HepG2 (cell line): ENCODE measurements around the gene VDAC1. TPM values are rescaled to one million over a fixed set of nuclear protein-coding genes. Genes with fewer than 3 reads are reported as not detected.
A peak's percentile ranks its signal among the peaks of the same experiment; 100 is the strongest.

Source experiments
- ATF5 ChIP-seq: sonication (generic); formaldehyde crosslinking; IDR thresholded peaks from 2 replicates; pipeline ENCODE4 v1.4.0; 2020; ENCODE audit warnings: mild to moderate bottlenecking, low read depth, missing genetic modification reagents
- DNMT3B ChIP-seq: conservative IDR thresholded peaks from 2 replicates; pipeline ENCODE4 v1.6.1; 2016; ENCODE audit warnings: missing biosample characterization, control low read depth
- HNRNPUL1 ChIP-seq: fragments of 200-400 bp; formaldehyde crosslinking; IDR thresholded peaks from 2 replicates; pipeline ENCODE4 v1.6.1; 2017; ENCODE audit warnings: low read depth, mild to moderate bottlenecking, low read length, moderate library complexity
- NFKB2 ChIP-seq: sonication (generic); formaldehyde crosslinking; IDR thresholded peaks from 2 replicates; pipeline ENCODE4 v1.4.0; 2020; ENCODE audit warnings: missing genetic modification reagents, borderline replicate concordance
- PAXIP1 ChIP-seq: sonication (generic); formaldehyde crosslinking; conservative IDR thresholded peaks from 2 replicates; pipeline ENCODE4 v1.4.0; 2020; ENCODE audit warnings: mild to moderate bottlenecking, missing genetic modification reagents, moderate library complexity
- PTBP1 ChIP-seq: fragments of 200-400 bp; formaldehyde crosslinking; IDR thresholded peaks from 2 replicates; pipeline ENCODE4 v1.6.1; 2018; ENCODE audit warnings: low read length, low read depth; ENCODE audit not compliant: poor library complexity, severe bottlenecking
- RFXAP ChIP-seq: sonication (generic); formaldehyde crosslinking; IDR thresholded peaks from 2 replicates; pipeline ENCODE4 v1.4.0; 2020; ENCODE audit warnings: missing genetic modification reagents, borderline replicate concordance
- SRSF9 ChIP-seq: fragments of 200-400 bp; formaldehyde crosslinking; IDR thresholded peaks from 2 replicates; pipeline ENCODE4 v1.6.1; 2018; ENCODE audit warnings: borderline replicate concordance, mild to moderate bottlenecking, low read depth, low read length; ENCODE audit not compliant: insufficient read depth, poor library complexity, severe bottlenecking
- ZBTB14 ChIP-seq: sonication (generic); formaldehyde crosslinking; IDR thresholded peaks from 2 replicates; pipeline ENCODE4 v1.4.0; 2020; ENCODE audit warnings: missing genetic modification reagents
- ZKSCAN8 ChIP-seq: IDR thresholded peaks from 2 replicates; pipeline ENCODE4 v1.6.1; 2016; ENCODE audit warnings: borderline replicate concordance, missing genetic modification reagents, missing compliant biosample characterization
- ZNF205 ChIP-seq: IDR thresholded peaks from 2 replicates; pipeline ENCODE4 v1.6.1; 2018; ENCODE audit warnings: missing biosample characterization, missing genetic modification reagents
- ZNF331 ChIP-seq: sonication (generic); formaldehyde crosslinking; IDR thresholded peaks from 2 replicates; pipeline ENCODE4 v1.4.0; 2020; ENCODE audit warnings: missing genetic modification reagents
- ZNF33B ChIP-seq: sonication (generic); formaldehyde crosslinking; IDR thresholded peaks from 2 replicates; pipeline ENCODE4 v1.5.1; 2020; ENCODE audit warnings: mild to moderate bottlenecking, missing genetic modification reagents
- ZNF567 ChIP-seq: sonication (generic); formaldehyde crosslinking; IDR thresholded peaks from 2 replicates; pipeline ENCODE4 v1.8.1; 2023; ENCODE audit warnings: mild to moderate bottlenecking, missing genetic modification reagents, borderline replicate concordance
- ZNF788 ChIP-seq: sonication (generic); formaldehyde crosslinking; IDR thresholded peaks from 2 replicates; pipeline ENCODE4 v1.5.0; 2020; ENCODE audit warnings: mild to moderate bottlenecking, missing genetic modification reagents, borderline replicate concordance
- ZNF850 ChIP-seq: sonication (generic); formaldehyde crosslinking; conservative IDR thresholded peaks from 2 replicates; pipeline ENCODE4 v1.9.0; 2021; ENCODE audit warnings: mild to moderate bottlenecking, missing genetic modification reagents
- polyA plus RNA-seq, 8 experiments: library from polyadenylated mRNA; depleted of rRNA in 3 of 8; stranded (reverse) in 7 of 8; unstranded in 1 of 8; fragments of >200 nt; fragmentation: Illumina TruSeq in 4 of 8; extraction: Trizol in 4 of 8; gene quantifications; 2 replicates each; pipeline versions ENCODE4 v1.2.1 to v1.2.3, GENCODE V29; 2011 to 2016; ENCODE audit warnings: low read depth in 4 of 8, missing spikeins in 1 of 8, mixed read lengths in 1 of 8; ENCODE audit not compliant: insufficient read depth in 1 of 8
- total RNA-seq, 5 experiments: library from RNA; depleted of rRNA; stranded (reverse); fragments of >200 nt; fragmentation: Illumina TruSeq; extraction: Trizol; gene quantifications; 2 replicates each; pipeline ENCODE4 v1.2.3, GENCODE V29; 2016; ENCODE audit warnings: low read depth in 1 of 5
- TF ChIP-seq, protein P1 (sequence below): sonication (generic); formaldehyde crosslinking; IDR thresholded peaks from 2 replicates; pipeline ENCODE4 v1.5.0; 2020; ENCODE audit warnings: mild to moderate bottlenecking, missing genetic modification reagents, moderate library complexity
- TF ChIP-seq, protein P2 (sequence below): sonication (generic); formaldehyde crosslinking; IDR thresholded peaks from 2 replicates; pipeline ENCODE4 v1.5.1; 2020; ENCODE audit warnings: mild to moderate bottlenecking, missing genetic modification reagents, moderate library complexity

VDAC1 gene
- total and polyA plus RNA-seq, 2 of the 13 experiments (the other 11 are each of a cell fraction or from before 2014, with no cell fraction given) = 112 to 380 TPM

- no peak for TF ChIP-seq ZBTB14 (CRISPR knock-in tag)
- TF ChIP-seq ATF5 (CRISPR knock-in tag) = no peak
- TF ChIP-seq DNMT3B (CRISPR knock-in tag) = no peak
- TF ChIP-seq NFKB2 (CRISPR knock-in tag) = no peak
- TF ChIP-seq PAXIP1 = peak; percentile 76
- no peak for TF ChIP-seq HNRNPUL1
- TF ChIP-seq, protein P1, sequence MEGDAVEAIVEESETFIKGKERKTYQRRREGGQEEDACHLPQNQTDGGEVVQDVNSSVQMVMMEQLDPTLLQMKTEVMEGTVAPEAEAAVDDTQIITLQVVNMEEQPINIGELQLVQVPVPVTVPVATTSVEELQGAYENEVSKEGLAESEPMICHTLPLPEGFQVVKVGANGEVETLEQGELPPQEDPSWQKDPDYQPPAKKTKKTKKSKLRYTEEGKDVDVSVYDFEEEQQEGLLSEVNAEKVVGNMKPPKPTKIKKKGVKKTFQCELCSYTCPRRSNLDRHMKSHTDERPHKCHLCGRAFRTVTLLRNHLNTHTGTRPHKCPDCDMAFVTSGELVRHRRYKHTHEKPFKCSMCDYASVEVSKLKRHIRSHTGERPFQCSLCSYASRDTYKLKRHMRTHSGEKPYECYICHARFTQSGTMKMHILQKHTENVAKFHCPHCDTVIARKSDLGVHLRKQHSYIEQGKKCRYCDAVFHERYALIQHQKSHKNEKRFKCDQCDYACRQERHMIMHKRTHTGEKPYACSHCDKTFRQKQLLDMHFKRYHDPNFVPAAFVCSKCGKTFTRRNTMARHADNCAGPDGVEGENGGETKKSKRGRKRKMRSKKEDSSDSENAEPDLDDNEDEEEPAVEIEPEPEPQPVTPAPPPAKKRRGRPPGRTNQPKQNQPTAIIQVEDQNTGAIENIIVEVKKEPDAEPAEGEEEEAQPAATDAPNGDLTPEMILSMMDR (CRISPR knock-in tag) = no peak
- 0 out of 2 replicates have a peak, but pooled peaks have one; percentile 14 for TF ChIP-seq ZNF331
- TF ChIP-seq ZKSCAN8 (CRISPR knock-in tag) = no peak
- no peak for TF ChIP-seq ZNF33B (CRISPR knock-in tag)
- TF ChIP-seq SRSF9 = no peak
- no peak for TF ChIP-seq ZNF788 (CRISPR knock-in tag)
- TF ChIP-seq ZNF205 = no peak
- no peak for TF ChIP-seq RFXAP (CRISPR knock-in tag)
- no peak for TF ChIP-seq PTBP1
- TF ChIP-seq ZNF567 = no peak
- TF ChIP-seq, protein P2, sequence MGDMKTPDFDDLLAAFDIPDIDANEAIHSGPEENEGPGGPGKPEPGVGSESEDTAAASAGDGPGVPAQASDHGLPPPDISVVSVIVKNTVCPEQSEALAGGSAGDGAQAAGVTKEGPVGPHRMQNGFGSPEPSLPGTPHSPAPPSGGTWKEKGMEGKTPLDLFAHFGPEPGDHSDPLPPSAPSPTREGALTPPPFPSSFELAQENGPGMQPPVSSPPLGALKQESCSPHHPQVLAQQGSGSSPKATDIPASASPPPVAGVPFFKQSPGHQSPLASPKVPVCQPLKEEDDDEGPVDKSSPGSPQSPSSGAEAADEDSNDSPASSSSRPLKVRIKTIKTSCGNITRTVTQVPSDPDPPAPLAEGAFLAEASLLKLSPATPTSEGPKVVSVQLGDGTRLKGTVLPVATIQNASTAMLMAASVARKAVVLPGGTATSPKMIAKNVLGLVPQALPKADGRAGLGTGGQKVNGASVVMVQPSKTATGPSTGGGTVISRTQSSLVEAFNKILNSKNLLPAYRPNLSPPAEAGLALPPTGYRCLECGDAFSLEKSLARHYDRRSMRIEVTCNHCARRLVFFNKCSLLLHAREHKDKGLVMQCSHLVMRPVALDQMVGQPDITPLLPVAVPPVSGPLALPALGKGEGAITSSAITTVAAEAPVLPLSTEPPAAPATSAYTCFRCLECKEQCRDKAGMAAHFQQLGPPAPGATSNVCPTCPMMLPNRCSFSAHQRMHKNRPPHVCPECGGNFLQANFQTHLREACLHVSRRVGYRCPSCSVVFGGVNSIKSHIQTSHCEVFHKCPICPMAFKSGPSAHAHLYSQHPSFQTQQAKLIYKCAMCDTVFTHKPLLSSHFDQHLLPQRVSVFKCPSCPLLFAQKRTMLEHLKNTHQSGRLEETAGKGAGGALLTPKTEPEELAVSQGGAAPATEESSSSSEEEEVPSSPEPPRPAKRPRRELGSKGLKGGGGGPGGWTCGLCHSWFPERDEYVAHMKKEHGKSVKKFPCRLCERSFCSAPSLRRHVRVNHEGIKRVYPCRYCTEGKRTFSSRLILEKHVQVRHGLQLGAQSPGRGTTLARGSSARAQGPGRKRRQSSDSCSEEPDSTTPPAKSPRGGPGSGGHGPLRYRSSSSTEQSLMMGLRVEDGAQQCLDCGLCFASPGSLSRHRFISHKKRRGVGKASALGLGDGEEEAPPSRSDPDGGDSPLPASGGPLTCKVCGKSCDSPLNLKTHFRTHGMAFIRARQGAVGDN (CRISPR knock-in tag) = no peak
- TF ChIP-seq ZNF850 = no peak
These were observed 27.5 kb downstream of the VDAC1 start (continued) for GRCh38 chr5:133977161-133977787.
